GM18868 (cell line): ENCODE data around the gene SLC24A3.

Experiments used
- ATAC-seq: cut with Tn5 transposase; IDR thresholded peaks from one replicate; pipeline ENCODE4 v1.9.1; 2021; ENCODE audit warnings: mild to moderate bottlenecking, moderate library complexity; ENCODE audit not compliant: unreplicated experiment

Gene SLC24A3

DNA sequence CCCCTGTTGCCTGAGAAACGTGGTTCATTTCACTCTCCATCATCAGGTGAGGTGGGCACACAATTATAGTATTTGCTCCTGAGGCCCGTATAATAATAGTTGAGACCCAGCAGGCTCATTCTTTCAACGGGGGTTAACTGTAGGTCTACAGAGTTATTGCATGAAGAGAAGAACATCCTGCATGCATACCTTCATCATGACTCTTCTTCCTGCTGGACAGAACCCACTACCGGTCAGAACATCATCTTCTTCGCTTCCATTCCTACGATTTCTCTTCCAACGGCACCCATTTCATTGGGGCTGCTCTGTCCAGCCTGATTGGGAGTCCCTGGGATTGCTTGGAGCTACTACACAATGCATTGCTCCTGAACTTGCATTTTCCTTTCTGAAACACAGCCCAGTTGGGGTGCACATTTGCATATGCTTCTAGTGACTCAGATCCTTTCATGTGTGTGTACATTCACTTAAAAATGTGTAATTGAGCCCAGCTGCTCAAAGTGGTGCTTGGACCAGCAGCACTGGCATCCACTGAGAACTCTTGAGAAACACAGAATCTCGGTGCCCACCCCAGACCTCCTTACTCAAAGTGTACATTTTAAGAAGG, 57.4 kb downstream of the SLC24A3 start:
- ATAC-seq, result no peak

DNA sequence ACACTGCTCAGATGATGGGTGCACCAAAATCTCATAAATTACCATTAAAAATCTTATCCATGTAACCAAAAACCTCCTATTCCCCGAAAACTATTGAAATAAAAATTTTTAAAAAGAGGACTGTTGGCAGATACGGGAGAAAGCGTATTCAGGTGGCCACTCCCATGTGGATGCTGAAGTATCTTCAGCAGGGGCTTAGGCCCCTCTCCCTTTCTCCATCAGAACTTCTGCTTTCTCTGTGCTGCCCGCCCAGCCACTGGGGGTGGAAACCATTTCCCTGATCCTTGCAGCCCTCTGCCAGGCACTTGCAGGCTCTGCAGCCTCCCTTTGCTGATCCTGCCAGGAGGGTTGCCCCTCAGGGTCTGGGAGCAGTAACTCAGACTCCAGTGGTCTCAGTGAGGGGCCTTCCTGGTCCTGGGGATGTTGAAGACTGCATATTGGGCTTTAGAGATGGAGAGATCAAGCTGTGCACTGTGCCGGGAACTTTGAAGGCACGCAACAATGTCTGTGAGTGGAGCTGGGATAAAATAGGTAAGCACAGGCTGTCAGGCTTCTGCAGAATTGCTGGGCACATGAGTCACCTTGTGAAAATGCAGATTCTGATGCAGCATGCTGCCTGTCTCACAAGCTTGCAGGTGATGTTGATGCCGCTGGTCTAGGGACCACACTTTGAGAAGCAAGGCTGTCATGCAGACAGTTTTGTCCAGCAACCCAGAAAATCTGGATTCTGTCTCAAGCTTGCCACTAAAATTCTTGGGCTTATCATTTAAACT, 59.6 kb downstream of the SLC24A3 start:
- ATAC-seq, result no peak

DNA sequence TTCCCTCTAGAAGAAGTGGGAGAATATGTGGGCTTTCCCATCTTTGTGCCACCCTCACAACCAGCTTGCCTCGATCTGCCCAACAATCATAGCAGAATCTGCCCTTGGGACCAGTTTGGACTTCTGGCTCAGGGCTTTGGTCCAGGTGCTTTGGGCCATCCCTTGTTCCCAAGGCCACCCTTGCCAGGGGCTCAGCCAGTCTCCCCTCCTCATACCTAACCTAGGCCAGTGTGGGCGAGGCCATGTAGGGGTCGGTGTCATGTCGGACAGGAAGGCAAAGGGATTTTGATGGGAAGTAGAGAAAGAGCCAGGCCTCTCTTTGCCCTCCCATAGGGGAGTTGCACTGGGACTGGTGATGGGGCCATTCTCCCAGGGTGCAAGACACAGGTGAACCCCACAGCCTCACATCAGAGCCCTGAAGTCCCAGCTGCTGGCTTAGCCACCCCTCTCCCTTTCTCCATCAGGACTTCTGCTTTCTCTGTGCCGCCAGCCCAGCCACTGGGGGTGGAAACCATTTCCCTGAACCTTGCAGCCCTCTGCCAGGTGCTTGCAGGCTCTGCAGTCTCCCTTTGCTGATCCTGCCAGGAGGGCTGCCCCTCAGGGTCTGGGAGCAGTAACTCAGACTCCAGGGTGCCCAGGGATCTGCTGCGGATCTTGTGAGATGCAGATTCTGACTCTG, 60.7 kb downstream of the SLC24A3 start:
- no peak for ATAC-seq

DNA sequence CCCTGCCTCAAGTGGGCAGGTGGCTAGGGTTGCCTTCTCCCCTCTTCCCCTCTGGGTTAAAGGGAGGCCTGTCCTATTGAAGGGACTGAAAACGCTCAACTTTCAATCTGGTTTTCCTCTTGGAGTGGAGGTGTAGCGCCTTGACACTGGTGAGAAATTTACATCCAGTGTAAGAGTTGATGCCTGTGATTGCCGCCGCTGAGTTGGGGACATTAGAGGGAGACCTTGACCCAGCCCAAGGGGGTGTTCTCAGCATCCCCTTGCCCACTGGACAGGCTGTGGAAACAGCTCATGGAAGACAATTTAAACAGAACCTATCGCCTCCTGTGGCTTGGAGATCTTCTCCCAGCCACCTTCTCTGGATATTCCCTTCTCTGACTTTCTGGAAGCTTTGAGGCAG, 61.6 kb downstream of the SLC24A3 start:
- no peak for ATAC-seq

DNA sequence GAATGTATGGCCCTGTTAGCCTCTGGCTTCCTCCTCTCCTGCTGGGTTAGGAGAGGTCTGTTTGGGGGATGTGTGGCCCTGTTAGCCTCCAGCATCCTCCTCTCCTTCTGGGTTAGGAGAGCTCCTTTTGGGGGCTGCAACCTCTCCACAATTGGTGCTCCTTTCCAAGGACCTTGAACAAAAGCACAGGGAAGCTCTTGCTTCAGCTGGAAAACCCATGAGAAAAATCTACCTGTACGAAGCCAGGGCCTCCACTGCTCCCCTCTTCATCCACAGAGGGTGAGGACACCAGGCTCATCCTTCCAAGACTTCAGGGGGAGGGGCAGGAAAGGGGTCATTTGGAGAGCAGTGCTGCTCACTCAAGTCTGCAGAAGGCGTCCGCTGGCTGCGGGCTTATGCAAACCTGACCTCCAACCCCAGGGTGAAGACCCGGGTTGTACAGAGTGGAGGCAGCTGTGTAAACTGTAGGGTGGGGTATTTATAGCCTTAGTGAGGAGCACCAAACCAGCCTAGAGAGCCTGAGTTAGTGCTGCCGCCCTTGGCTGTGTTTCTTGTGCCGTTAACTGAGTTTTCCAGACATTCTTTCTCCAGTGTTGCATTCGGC, 62.1 kb downstream of the SLC24A3 start:
- no peak for ATAC-seq

DNA sequence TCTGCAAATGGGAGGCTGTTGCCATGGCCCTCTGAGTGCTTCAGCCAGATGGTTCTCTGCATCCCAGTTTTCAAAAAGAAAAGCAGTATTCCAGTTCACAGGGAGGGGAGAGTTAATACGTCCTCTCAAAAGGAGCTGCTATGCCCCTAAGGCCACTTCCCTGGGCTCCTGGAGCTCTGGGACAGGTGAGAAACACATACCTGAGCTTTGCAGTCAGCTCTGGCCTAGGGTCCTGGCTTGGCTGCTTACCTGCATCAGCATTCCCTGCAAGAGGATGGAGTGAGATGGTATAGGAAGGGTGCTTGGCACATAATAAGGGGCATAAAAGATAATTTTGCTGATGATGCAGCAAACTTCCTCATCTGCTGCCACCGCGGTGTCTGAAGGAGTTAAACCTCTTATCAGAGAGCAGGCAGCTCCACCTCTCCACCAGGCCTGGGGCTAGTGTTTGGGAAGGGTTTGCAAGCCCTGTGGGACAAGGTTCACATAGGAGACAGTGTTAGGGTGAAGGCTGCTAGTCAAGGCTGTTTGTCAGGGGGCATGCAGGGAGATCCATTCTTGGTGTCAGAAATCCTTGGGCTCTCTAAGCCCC, 62.7 kb downstream of the SLC24A3 start:
- ATAC-seq, result no peak

DNA sequence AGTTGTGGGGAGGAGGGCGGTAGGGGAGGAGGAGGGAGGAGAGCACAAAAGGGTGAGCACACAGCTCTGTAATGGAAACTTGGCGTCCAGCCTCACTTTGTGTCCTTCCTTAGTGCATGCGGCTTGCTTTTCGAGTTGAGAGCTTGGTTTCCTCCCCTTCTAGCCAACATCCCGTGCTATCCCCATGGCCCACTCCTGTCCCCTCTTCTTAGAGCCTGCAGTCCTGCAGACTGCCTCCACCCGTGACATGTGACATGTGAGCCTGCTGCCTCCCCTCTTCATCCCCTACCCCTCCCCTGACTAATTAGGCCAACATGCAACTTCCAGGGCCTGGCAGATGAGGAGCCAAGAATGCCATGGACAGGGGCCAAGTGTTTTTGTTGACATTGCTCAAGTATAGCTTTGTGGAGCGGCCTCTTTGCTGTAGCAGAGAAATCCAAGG, 63.2 kb downstream of the SLC24A3 start:
- ATAC-seq, result no peak

DNA sequence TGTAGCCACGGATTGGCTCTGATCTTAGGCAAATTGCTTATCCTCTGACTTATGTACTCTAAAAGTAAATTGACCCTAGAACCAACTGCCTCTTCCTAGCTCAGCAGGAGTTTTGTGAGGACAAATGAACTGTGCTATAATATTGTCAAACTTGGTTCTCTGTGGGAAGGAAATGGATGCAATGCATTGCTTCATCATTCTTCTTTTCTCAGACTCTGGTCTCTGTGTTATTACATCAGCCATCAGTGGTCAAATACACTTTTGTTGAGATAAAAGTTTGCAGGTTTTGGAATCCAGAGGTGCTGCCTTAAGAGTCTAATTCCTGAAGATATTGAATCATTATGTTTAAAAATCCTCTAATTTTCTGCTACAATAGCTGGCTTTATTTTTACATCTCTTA, 64.9 kb downstream of the SLC24A3 start:
- ATAC-seq, result no peak

DNA sequence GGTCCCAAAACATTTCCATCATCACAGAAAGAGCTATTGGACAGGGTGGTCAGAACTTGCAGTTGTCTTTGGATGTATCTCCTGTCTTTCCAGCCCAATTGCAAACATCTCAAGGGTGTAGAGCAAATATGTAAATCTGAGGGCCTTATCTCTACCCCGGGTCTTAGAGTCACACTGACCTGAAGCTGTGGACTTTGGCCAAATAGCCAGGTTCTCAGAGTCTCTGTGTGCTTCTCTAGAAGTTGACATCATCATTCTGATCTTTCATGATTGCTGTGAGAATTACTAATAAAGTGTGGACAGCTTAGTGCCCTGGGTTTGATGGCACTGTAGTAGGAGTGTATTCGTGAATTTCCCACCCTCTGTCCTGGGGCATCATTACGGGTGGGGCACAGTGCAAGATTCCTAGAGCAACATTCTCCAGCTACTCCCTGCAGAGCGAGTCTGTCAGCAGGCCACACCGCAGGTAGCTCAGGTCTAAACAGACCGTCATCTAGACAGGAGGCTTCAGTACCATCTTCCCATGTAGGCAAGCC, 71.1 kb downstream of the SLC24A3 start:
- ATAC-seq, result no peak

DNA sequence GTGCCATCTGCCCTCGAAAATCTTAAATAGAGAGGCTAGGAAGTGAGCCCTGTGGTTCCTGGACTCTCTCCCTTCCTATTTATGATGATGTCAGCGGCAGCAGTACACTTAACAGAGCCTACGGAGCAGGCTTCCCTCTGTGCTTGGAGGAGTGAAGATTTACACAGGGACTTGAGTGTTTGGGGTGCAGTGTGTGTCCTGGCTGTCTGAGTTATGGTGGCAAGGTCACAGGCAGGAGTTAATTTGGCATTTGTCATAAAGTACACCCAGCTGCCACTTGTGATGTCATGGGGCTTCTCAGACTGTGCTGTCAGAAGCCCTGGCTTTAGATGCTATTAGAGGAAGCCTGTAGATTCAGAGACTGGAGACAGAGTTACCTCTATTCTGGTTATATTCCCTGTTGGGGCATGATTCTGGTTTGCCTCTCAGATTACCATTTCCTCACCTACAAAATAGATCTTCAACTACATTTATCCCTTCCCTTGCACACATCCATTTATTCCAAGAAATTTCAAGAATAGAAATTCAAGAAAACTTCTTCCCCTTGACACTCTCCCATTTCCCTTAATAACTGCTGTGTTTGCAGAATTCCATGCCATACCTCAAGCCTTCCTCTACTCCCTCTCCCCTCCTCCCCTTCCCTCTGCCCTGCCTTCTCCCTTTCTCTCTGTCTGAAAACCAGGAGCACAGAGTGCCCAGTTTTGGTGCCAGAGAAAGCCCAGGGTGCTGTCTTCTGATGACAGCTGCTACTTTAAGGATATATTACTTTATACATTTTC, 72.1 kb downstream of the SLC24A3 start:
- ATAC-seq, result no peak

DNA sequence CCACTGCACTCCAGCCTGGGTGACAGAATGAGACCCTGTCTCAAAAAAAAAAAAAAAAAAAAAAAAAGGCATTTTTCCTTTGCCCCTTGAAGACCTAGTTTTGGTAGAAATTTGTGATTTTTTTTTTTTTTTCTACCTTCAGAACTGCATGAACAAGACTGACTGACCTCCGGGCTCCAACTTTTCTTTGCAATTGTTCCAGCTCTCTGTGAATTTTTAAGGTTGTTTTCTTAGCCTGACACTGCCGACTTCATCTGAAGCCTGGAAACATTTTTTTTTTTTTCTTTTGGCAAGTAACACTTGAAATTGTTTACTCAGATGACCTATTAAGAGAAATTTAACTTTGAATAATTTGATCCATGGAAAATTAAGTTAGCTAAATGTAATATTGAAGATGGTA, 73.0 kb downstream of the SLC24A3 start:
- no peak for ATAC-seq

DNA sequence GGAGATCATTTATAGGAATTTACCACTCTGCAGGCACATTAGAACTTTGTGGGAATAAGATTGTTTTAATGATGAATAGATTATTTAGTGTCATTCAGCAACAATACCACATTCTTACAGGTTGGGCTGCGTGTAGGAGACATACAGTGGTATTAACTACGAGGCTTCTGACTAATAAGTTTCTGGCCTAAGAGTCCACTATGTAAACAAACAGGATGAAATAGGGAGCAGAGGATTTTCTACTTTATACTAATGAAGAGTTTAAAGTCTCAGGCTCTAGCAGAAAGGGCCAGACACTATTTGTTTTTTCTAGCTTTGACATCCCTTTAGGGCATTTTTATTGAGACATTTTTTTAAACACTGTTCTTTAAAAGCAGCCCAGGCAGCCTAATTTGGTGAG, 75.6 kb downstream of the SLC24A3 start:
- ATAC-seq, result no peak

DNA sequence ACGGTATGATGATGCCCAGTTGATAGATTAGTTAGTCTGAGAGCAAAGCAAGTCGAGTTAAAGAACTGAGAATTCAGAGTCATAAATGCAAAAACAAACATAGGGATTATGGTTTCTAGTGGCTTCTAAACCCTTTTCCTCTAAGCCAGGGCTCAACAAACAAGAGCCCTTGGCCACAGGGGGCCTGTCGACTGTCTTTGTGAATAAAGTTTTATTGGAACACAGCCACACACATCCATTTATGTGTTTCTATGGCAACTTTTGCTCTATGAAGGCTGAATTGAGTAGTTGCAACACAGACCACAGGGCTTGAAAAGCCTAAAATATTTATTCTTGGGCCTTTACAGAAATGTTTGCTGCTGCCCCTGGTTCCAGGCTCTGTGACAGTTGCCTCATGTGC, 76.2 kb downstream of the SLC24A3 start:
- no peak for ATAC-seq

DNA sequence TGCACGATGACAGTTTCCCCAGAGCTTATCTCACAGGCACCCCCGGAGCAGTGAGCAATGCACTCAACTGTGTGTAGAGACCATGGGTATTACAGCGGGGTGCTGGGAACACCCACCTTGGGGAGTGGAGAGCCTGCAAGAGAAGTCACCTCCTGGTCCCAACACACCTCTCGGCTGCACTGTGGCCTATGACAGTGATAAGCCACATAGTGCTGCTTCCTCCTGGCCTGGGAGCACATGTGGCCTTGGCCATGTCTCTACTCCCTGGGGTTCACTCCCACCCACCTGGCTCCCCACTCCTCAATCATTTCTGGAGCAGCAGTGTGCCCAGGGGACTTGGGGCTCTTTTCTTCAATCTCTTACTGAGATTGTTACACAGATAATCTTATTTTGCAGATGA, 77.0 kb downstream of the SLC24A3 start:
- ATAC-seq, result no peak

DNA sequence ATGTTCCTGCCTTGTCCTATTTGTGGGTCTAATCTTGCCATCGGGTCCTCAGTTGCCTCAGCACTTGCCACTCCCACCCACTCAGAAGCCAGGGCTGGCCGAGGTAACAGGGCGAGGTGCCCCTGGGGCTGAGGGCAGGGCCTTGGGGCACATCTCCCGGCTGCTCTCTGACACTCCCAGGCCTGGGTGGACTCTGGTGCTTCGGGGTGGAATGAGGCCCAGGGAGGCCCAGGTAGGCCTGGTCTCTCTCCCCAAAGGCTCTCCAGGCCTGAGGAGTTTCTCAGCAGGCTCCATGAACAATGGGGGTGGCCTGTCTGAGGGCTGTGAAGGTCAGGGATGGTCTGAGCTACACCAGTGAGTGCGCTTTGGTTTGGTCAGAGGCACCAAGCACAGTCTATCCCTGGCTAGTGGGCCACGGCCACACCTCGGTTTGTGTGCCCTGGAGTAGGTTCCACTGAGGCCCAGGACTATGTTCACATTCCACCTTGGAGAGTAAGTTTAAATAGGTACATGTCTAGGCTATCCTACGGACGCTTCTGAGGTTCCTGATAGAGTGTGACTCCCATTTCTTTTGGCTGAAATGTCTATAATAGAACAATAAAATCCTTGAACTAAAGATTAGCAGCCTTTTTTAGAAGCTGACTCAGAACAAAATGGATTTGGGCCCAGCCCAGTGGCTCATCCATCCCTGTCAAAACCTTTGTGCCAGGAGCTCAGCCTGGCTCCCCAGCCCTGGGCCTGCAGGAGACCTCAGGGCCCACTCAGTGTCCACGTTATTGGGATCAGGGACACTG, 78.8 kb downstream of the SLC24A3 start:
- ATAC-seq, result no peak

DNA sequence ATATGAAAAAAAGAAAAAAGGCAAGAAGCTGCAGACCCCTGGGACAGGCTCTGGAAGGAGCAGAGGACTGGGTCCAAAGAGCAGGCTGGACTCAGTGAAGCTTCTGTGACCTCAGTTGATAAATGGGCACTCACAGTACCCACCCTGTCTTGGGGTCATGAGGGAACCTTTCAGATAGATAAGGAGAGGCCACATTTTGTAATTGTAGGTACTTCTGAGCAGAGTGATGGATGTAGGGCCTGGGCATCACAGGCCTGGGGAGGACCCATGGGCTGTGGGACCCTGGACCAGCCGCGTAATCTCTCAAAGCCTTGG, 79.3 kb downstream of the SLC24A3 start:
- no peak for ATAC-seq

DNA sequence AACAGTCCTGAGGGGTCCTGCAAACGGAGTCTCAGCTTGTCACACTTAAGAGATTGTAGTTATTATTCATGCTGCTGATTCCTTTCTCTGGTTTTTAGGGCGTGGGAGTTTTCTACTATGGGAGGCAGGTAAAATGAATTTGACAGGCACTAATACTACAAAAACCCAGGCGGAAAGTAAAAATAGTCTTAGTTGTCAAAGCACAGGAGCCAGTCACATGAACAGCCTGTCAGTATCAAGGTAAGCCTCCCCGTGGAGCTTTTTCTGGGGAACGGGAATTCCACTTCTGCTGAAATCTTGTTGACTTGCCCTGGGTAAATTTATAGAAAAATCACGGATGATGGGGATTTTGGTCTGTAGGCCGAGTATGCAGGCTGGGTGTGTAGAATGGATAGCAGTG, 79.8 kb downstream of the SLC24A3 start:
- no peak for ATAC-seq

DNA sequence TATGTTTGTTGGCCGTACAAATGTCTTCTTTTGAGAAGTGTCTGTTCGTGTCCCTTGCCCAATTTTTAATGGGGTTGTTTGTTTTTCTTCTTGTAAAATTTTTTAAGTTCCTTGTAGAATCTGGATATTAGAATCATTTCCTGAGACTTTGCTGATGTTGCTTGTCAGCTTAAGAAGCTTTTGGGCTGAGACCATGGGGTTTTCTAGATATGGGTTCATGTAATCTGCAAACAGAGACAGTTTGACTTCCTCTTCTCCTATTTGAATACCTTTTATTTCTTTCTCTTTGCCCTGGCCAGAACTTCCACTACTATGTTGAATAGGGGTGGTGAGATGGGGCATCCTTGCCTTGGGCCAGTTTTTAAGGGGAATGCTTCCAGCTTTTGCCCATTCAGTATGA, 82.6 kb downstream of the SLC24A3 start:
- no peak for ATAC-seq

DNA sequence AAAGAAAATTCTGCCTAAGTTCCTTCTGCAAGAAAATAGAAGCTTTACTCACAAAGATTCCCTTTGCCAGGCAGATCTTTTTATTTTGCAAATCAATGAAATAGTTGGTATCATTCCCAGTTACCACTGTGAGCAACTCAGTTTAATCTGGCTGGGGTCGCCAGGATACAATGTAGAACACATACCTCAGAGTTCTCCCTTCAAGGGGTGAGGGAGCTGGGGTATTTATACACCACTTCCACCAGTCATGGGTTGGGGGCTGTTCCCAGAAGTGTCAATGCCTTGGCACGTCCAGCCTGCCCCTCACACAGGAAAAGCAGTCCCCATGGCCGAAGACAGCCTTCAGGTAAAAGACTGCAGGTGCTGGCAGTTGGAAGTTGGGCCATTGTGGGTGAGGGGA, 86.2 kb downstream of the SLC24A3 start:
- ATAC-seq, result no peak

DNA sequence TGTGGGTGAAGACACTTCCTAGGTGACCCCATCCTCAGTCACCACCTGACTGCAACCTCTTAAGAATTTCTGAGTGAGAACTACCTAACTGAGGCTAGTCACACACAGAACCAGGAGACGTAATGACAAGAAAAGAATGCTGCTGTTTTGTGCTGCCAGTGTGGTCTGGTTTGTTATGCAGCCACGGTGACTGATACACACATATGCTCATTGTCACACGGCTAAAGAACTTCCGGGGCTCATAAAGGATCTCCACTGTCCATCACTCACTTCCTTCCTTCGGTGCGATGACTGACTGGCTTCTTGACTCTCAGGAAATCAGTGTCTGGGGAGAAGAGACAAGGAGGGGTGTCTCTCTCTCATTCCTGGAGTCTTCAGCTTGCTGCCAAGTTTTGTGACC, 88.0 kb downstream of the SLC24A3 start:
- ATAC-seq, result no peak
